Activated CD8-positive, alpha-beta memory T cell treated with anti-CD3 and anti-CD28 coated beads for 48 hours (primary cell): Measurements from ENCODE around the gene RPP25.
"Not testable (repeated sequence)": the region's sequence is repeated elsewhere in the genome, so short reads cannot be mapped to it uniquely, and the experiment has no call there.

Experiments used
- DNase-seq, 3 experiments: peaks; one replicate each; pipeline ENCODE4 v3.0.0-alpha.2; 2020; ENCODE audit warnings: low read depth in 2 of 3, low spot score in 2 of 3

Gene RPP25

GRCh38 chr15:74924525-74924924 is 32.0 kb downstream of the RPP25 start:
- DNase-seq, result no peak

GRCh38 chr15:74920456-74920855 is 36.1 kb downstream of the RPP25 start:
- no peak for DNase-seq

DNA sequence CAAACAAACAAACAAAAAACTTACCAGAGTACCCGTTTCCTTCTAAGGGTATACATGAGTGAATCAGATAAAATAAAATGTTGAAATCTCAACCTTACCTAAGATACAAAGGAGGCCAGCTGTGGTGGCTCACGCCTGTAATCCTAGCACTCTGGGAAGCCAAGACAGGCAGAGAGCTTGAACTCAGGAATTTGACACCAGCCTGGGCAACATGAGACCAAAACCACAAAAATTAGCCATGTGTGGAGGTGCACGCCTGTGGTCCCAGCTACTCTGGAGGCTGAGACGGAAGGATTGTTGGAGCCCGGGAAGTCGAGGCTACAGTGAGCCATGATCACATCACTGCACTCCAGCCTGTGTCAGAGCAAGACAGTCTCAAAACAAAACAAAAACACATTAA is 38.9 kb downstream of the RPP25 start:
- DNase-seq, result no peak

- DNase-seq, result not testable (repeated sequence)
Measured at GRCh38 chr15:74913799-74914198, 42.8 kb downstream of the RPP25 start.

DNA sequence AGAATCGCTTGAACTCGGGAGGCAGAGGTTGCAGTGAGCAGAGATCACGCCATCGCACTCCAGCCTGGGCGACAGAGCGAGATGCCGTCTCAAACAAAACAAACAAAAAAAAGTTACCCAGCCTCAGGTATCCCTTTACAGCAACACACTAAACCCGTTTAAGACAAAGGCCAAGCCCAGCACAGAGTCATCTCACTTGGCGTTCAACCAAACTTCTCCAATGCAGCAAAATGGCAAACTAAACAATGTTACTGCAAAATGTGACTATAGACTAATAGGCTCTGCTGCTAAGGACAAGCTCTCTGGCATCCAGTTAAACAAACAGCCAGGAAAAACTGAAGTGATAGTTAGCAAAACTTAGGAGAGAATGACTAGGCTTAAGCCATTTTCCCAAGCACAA is 43.5 kb downstream of the RPP25 start:
- DNase-seq, result no peak

DNA sequence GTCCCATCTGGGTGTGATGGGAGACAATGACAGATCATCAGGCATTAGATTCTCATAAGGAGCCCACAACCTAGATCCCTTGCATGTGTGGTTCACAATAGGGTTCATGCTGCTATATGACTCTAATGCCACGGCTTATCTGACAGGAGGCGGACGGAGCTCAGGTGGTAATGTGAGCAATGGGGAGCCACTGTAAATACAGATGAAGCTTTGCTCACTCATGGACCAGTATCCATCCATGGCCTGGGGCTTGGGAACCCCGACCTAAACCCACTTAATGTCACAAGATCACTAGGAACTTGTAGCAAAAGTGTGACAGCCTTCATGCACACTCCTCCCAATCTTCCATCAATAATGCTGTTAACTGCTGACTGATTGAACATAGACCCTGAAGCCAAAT is 47.9 kb downstream of the RPP25 start:
- DNase-seq, result no peak

DNA sequence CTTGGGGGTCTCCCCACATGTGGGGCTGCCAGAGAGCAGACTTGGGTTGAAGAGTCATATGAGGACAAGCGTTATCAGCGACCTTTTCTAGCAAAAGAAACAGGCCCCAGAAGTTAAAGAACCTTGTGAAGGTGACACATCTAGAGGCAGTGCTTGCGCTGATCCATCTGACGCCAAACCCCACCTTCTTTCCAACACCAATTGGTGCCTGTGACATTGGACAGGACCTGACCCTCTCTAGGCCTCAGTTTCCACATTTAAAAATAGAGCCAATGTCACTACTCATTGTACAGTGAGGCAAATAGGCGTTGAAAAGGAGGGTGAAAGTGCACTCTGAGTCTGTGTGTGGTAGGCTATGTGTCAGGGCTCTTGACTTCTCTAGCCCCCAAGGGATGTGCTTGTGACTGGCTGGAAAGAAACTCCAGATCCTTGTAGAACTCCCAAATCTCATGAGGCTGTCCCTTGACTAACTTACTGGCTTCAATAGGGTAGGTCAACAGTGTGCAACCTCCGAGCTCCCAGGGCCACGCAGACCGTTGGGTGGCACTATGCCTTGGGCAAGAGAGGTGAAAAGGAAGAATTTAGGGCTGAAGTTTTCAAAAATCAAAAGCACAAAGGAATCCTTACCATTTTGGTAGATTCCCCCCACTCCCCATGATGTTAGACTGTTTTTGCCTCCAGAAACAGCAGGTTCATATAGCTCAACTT is 49.3 kb downstream of the RPP25 start:
- DNase-seq, result peak in 1 of 3 experiments; percentile 13

- DNase-seq, result peak; percentile 68 to 72 (median 72)
Measured at GRCh38 chr15:74906450-74907162, 50.0 kb downstream of the RPP25 start, which contains the start of gene FAM219B. Gene FAM219B (minus strand): TSS chr15:74906851. CDS start chr15:74906800, 51 bp downstream.

- DNase-seq, result no peak
Measured at GRCh38 chr15:74906067-74906449, 50.5 kb downstream of the RPP25 start.
